Activated effector memory CD4-positive, alpha-beta T cell treated with Interleukin-2 at 50 U/mL for 16 hours (primary cell): ENCODE data around the gene IL17RD.

Experiments
- DNase-seq: peaks from one replicate; pipeline ENCODE4 v3.0.0-alpha.2; 2020

The IL17RD gene

DNA sequence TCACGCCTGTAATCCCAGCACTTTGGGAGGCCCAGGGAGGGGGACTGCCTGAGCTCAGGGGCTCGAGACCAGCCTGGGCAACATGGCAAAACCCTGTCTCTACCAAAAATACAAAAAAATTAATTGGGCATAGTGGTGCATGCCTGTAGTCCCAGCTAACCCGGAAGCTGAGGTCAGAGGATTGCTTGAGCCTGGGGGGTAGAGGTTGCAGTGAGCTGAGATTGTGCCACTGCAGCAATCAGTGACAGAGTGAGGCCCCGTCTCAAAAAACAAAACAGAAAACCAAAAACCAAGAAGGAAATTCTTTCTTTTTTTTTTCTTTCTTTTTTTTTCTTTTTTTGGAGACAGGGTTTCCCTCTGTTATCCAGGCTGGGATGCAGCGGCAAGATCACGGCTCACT, 101.2 kb downstream of the IL17RD start:
- no peak for DNase-seq

DNA sequence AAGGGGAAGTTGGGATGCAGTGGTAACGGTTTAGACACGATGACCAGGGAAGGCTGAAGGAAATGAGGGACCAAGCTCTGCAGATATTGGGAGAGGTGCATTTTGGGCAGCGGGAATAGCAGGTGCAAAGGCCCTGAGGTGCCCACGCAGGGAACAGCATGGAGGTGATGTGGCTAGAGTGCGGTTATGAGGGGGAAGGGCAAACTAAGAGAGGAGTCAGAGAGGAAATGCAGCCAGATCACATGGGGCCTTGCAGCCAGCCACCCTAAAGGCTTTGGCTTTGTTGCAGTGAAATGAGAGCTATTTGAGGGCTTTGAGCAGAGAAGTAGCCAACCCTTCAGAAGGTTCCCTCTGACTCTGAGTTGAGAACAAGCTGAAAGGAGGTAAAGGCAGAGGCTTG, 102.1 kb downstream of the IL17RD start:
- DNase-seq = no peak

DNA sequence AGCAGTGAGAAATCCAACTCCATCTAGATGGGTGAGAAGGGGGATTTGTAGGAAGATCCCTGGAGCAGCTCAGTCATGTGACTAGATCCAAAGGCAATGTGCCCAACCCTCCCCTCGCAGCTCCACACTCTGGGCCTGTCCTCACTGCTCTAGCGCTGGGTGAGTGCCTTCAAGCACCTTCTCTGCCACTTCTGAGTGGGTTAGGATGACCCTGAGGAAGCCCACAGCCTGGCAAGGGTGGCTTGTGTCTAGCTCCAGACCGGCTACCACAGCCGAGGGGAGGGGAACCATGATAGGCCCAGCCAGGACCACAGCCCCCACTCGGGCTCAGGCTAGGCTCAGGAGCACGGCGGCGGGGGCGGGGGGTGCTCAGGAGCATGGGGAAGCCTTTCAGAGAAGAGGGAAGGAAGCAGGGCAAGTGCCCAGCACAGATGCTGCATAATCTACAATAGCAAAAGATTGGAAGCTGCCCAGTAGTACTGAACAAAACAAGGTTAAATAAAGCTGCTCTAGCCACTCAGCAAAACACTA, 103.0 kb downstream of the IL17RD start:
- DNase-seq = no peak

DNA sequence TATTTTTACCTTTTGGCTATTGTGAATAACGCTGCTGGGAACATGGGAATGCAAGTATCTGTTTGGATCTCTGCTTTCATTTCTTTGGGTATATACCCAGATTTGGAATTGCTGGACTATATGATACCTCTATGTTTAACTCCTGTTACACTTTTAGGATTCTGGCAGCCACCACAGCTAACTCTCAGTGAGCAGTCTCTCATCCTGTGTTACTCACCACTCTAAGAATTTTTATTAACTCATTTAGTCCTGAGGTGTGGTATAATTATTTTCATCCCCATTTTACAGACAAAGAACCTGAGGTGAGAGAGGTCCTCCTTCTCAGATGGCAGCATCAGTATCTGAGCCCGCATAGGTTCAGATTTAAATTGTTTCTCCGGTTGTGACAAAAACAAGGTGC, 103.6 kb downstream of the IL17RD start:
- DNase-seq = no peak

- DNase-seq = no peak
Measured at GRCh38 chr3:57060089-57060821, 104.9 kb downstream of the IL17RD start, which contains the start of gene SPATA12. Gene SPATA12, plus strand, starts transcription at chr3:57060664. Its CDS starts 13,031 bp downstream, at chr3:57073695.

- no peak for DNase-seq
Measured at GRCh38 chr3:57059411-57059810, 105.7 kb downstream of the IL17RD start.

GRCh38 chr3:57057351-57057750, 107.8 kb downstream of the IL17RD start:
- DNase-seq = no peak

GRCh38 chr3:57053122-57053521, 112.0 kb downstream of the IL17RD start:
- DNase-seq = no peak

DNA sequence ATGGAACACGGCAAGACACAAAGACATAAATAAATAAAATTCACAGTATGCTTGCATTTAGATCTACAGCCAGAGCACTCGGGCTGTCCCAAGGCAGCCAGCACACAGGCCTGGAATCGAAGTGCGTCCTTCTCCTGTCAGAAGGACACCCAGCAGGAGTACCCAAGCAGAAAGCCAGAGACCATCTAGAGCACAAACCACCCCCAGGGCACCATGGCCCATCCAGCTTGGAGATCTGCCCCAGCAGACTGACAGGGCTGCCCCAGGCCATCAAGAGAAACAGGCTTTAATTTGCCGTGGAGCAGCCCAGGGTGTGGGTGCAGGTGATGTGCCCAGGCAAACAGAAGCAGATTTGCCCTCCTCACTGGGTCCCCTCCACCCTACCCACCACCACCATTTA, 112.5 kb downstream of the IL17RD start:
- DNase-seq = no peak

GRCh38 chr3:57048728-57049127, 116.4 kb downstream of the IL17RD start:
- DNase-seq = no peak

DNA sequence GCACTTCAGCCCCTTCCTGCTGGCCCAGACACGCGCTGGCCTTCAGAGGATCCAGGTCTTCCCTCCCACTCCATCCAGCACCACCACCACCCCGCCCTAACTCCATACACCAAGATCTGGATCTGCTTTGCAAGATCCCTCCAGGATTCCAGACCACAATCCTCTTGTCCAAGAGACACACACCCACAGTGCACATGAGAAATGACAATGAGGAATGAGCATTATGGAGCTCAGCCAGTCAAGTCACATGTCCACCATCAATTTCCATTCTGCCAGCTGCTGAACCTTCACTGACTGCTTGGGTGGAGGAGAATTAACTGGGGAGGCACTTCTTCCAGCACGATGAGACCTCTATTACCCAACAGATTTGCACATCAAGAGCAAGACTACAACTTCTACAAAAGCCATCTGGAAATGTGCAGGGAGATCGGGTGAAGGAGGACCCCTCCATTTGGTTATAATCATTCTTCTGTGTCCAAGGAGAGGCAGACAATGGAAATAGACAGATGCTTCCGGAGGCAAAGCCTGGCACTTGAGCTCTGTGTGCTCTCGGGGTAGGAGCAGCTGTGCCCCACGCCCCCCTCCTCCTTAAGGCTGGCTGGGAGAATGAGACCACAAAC, 117.0 kb downstream of the IL17RD start:
- no peak for DNase-seq

GRCh38 chr3:57046101-57046765, 118.9 kb downstream of the IL17RD start:
- no peak for DNase-seq

DNA sequence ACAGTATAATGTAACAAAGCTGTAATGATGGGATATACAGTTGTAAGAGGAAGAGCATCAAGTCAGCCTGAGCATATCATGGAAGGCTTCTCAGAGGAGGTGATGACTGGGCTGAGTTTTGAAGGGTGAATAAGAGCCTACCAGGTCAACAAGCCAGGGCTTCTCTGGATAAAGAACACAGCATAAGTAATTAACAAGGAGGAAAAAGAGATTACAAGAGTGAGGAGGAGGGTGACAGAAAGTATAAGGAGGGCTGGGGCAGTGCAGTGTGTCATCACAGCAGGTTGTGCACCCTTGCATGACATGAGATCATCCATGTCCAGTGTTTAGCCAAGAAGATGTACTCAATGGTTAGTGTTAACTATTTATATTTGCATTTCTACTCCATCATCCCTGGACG, 121.6 kb downstream of the IL17RD start:
- no peak for DNase-seq

DNA sequence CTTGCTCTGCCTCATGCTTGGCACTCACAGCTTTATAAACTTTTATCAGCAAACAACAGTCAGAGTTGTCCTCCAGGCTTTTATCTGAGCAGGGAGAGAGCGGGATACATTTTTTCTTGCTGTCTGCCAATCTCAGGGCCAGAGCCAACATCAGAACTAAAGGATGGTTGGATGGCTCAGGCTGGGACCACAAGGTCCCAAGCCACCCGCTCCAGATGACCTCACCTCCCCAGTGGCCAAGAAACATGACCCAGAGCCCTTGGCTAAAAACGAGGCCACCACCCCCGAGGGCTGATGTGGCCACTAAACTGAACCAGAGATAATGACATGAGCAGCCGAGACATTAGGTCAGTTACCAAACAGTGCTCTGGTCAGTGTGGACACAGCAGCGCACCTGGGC, 123.5 kb downstream of the IL17RD start:
- DNase-seq = no peak
